Measurements from ENCODE around the gene AADAC. TPM values are rescaled to one million over a fixed set of nuclear protein-coding genes. Genes with fewer than 3 reads are reported as not detected.
A peak's percentile ranks its signal among the peaks of the same experiment; 100 is the strongest.
"Not testable (repeated sequence)": the region's sequence is repeated elsewhere in the genome, so short reads cannot be mapped to it uniquely, and the experiment has no call there.

AADAC gene, protein sequence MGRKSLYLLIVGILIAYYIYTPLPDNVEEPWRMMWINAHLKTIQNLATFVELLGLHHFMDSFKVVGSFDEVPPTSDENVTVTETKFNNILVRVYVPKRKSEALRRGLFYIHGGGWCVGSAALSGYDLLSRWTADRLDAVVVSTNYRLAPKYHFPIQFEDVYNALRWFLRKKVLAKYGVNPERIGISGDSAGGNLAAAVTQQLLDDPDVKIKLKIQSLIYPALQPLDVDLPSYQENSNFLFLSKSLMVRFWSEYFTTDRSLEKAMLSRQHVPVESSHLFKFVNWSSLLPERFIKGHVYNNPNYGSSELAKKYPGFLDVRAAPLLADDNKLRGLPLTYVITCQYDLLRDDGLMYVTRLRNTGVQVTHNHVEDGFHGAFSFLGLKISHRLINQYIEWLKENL
- total RNA-seq: not detected
- long read RNA-seq: 0 reads

DNA sequence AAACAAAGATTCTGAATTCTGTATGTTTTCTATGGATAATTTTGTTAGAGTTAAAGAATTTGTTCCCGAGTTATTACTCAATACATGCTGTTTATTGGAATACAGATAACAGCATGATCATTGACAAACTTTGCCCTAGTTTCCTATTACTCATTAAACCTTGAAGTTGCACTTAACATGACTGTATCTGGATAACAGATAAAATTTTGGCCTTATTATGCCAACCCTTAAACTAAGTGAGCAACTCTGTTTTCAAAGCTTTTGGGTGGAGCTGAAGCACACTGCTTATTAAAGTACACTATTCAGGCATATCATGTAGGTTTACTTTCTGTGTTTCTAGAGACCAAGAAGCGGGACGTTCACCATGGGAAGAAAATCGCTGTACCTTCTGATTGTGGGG, at the start of gene AADAC:
Gene AADAC (plus strand): TSS at position 318 of the 400 bp plus-strand sequence. CDS start 47 bp downstream, at position 365.
- DNase-seq: no peak
- intact Hi-C loops (cut with DNase I, micrococcal nuclease): no loop called here
- no peak for ATAC-seq

GRCh38 chr3:151764699-151765098, 49.2 kb upstream of the AADAC start:
- intact Hi-C loops (cut with DNase I, micrococcal nuclease); ATAC-seq; DNase-seq: not testable (repeated sequence)

- intact Hi-C loops (cut with DNase I, micrococcal nuclease): no loop called here
- ATAC-seq (no peak), DNase-seq (no peak)
These were observed 48.2 kb upstream of the AADAC start for GRCh38 chr3:151765685-151766084.

GRCh38 chr3:151766454-151766853, 47.5 kb upstream of the AADAC start:
- no peak for ATAC-seq
- intact Hi-C loops (cut with DNase I, micrococcal nuclease): no loop called here
- DNase-seq: no peak

DNA sequence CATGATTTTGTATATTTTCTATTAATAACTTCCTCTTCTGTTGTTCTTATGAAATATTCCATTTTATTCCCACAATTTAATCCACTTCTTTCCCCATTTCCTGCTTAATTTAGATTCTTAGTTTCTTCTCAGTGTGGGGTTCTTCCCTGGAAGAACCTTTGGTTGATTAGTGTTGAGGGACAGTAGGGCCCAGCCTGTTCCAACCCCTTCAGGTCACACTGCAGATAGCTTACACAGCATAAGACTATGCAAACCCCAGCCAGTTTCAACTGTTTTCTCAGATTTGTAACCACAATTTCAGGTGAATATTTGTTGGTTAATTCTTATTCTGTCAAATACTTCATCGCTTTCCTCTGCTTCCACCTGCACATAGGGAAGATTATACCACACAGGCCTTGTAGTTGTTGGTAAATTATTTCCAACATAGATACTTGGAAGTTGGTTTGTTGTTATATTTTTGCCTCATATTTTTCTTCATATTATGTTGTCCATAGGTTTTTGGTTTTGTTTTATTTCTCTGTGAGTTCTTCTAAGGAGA, 45.5 kb upstream of the AADAC start:
- DNase-seq (no peak), ATAC-seq (no peak)
- intact Hi-C loops (cut with DNase I, micrococcal nuclease): no loop called here

DNA sequence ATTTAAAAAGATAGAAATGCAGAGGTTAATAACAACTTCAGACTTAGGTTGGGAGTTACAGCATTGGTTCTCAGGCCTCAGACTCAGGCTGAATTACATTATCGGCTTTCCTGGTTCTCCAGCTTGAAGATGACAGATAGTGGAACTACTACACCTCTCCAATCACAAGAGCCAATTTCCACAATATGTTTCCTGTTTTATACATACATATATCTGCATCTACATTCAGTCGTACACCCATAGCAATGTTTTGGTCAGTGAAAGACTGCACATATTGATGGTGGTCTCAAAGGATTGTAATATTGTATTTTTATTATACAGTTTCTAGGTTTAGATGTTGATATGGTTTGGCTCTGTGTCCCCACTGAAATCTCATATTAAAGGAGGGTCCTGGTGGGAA, 44.7 kb upstream of the AADAC start:
- intact Hi-C loops (cut with DNase I, micrococcal nuclease): no loop called here
- ATAC-seq (peak; percentile 29), DNase-seq (no peak)

DNA sequence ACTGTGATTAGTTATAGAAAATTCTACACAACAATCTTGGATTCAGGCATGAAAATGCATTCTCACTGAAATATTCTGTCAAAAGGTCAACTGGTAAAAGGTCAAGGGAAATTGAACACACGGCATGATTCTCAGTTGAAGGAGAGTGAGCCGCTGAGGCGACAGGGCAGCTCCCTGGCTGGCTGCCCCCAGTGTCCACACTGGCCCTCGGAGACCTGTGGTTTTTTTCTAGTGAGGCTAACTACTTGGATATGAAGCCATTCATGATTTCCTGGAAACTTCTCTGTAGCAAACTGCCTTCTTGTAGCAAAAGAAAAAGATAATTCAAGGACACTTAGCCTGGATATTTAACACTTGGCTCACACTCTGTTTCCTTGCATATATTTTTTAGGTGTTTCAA, 43.0 kb upstream of the AADAC start:
- DNase-seq: peak; percentile 23 to 34
- intact Hi-C loops (cut with DNase I, micrococcal nuclease): no loop called here

GRCh38 chr3:151772825-151773480, 41.0 kb upstream of the AADAC start:
- intact Hi-C loops (cut with DNase I, micrococcal nuclease): no loop called here
- ATAC-seq (no peak), DNase-seq (no peak)

More for the DNA sequence above, 43.0 kb upstream of the AADAC start:
- ATAC-seq: peak; percentile 78

- DNase-seq (no peak), ATAC-seq (no peak)
- intact Hi-C loops (cut with DNase I, micrococcal nuclease): no loop called here
These were observed 39.7 kb upstream of the AADAC start for GRCh38 chr3:151774235-151774634.

- intact Hi-C loops (cut with DNase I, micrococcal nuclease): no loop called here
- no peak for DNase-seq
- no peak for ATAC-seq
These were observed 39.0 kb upstream of the AADAC start for GRCh38 chr3:151774910-151775309.

GRCh38 chr3:151775314-151776258, 38.3 kb upstream of the AADAC start:
- intact Hi-C loops (cut with DNase I, micrococcal nuclease): no loop called here
- DNase-seq (no peak), ATAC-seq (no peak)

DNA sequence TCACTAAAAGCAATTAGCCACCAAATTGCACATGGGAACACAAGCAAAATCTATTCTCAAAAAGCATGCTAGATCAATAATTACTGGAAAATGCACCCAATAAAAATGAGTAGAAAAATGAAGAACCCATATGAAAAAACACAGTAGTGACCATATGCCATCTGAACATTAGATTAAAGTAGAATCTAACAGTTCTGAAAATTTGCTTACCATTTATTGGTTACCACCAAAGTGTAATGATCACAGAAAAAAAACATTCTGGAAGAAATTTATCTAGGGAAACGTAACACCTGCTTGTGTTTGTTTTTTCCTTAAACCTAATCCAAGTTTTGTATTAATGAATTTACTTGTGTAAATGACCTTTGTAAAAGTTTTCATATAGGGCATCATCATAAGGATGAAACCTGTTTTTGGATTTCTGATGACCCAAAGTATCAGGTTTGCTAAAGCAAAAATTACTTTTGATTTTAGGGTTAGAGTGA, 37.6 kb upstream of the AADAC start:
- no peak for ATAC-seq

DNA sequence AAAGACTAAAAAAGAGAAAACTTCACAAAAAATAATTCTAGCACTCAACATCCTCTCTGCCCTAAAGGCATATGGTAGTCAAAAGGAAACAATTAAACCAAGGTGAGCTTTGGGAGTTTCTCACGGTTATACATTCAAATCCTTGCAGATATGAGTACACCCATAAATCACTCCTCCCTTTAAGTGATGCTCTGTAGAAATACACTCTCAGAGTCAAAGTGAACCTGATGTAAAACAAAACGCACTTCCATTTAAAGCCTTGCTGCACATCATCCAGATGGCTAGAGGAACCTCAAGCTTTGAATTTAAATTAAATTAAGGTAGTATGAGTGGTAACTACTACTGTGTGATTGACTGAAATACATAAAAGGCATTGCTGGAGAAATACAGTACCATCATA, 36.0 kb upstream of the AADAC start:
- ATAC-seq (no peak), DNase-seq (no peak)
- intact Hi-C loops (cut with DNase I, micrococcal nuclease): no loop called here

More for the DNA sequence above, 37.6 kb upstream of the AADAC start:
- intact Hi-C loops (cut with DNase I, micrococcal nuclease): no loop called here
- DNase-seq: no peak

- DNase-seq: no peak
- no peak for ATAC-seq
- intact Hi-C loops (cut with DNase I, micrococcal nuclease): no loop called here
These were observed 26.3 kb upstream of the AADAC start for GRCh38 chr3:151787626-151788025.

- no peak for ATAC-seq
These were observed 25.5 kb upstream of the AADAC start for GRCh38 chr3:151788401-151788800.

DNA sequence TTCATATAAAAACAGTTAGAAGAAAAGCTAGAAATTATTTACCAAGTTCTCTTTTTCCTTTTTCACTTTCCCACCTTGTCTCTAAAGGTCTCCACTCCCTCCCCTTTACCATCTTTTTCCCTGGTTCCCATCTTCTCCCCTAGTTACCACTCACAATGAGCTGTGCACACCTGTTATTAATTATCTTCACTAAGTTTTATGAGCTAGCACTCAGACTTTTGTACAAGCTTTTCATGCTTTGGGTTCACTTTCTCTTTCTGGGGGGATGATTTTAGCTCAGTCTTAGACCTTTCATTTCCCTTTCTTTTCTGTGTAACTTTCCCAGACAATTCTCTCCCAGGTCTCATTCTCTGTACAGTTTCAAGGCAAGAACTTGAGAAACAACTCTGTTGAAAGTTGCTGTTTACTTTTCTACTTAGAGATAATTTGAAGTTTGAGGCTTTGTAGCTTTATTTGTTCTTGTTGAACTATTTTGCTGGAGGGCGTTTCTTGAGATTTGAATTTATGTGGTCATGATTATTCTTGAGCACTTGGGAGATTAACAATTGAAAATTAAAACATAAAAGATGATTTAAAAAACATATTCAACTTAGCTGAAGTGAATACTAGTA, 24.0 kb upstream of the AADAC start:
- intact Hi-C loops (cut with DNase I, micrococcal nuclease): no loop called here
- ATAC-seq: no peak
- DNase-seq: no peak

More at GRCh38 chr3:151788401-151788800, 25.5 kb upstream of the AADAC start:
- intact Hi-C loops (cut with DNase I, micrococcal nuclease): no loop called here
- no peak for DNase-seq

DNA sequence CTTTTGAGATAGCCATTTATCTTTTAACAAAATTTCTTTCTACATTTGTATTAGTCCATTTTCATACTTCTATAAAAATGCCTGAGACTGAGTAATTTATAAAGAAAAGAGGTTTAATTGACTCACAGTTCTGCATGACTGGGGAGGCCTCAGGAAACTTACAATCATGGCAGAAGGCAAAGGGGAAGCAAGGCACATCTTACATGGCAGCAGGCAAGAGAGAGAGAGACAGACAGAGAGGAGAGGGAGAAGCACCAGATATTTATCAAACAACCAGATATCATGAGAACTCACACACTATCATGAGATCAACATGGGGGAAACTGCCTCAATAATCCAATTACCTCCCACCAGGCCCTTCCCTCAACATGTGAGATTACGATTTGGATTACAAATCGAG, 23.2 kb upstream of the AADAC start:
- intact Hi-C loops (cut with DNase I, micrococcal nuclease); DNase-seq; ATAC-seq: not testable (repeated sequence)

DNA sequence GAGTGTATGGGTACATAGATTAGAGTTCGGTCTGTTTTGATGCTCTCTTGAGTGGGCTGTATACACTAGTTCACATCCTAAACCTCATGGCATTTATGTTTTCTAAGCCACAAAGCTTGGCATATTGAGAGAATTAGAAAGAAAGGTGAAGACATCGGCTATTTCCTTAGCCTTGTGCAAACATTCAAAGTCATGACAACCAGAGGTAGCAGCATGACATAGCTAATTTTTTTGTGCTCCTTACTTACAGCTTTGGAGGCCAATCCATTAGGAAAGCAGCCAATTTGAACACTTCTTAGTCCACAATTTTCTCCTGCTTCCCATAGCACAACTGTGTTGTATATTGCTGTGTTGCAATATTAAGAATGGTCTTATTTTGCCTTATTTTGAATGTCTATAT, 21.5 kb upstream of the AADAC start:
- ATAC-seq (no peak), DNase-seq (no peak)
- intact Hi-C loops (cut with DNase I, micrococcal nuclease): no loop called here

Measured in left colon (tissue), 2 donors.